Activated CD8-positive, alpha-beta T cell treated with anti-CD3 and anti-CD28 coated beads, Interleukin-2, amount 10 ng/mL, durations not matched to agents 7 days and 5 days (primary cell): ENCODE measurements around the gene SP140. TPM values are rescaled to one million over a fixed set of nuclear protein-coding genes. Genes with fewer than 3 reads are reported as not detected.

ENCODE experiments used
- ATAC-seq: fragments of 150-1000 bp; cut with Tn5 transposase; one replicate; pipeline ENCODE4 v1.10.0; 2021; ENCODE audit warnings: moderate library complexity
- CTCF ChIA-PET: fragments of 350-600 bp; sonication (Branson Sonifier 250); formaldehyde crosslinking; loops from one replicate; lab custom pipeline; 2021; ENCODE audit warnings: antibody characterized with exemption; lab: Charles Lee
- POLR2A ChIA-PET: fragments of 350-600 bp; sonication (Branson Sonifier 250); formaldehyde crosslinking; loops from one replicate; lab custom pipeline; 2021; ENCODE audit warnings: antibody characterized with exemption; lab: Charles Lee
- DNase-seq: peaks from one replicate; pipeline ENCODE4 v3.0.0-alpha.2; 2020
- H3K27ac Mint-ChIP-seq: one replicate; pipeline ENCODE4 v1.8.0; 2021; ENCODE audit warnings: mild to moderate bottlenecking, mixed read lengths
- H3K27me3 Mint-ChIP-seq: one replicate; pipeline ENCODE4 v1.8.0; 2021; ENCODE audit warnings: low read depth, mixed read lengths
- H3K36me3 Mint-ChIP-seq: one replicate; pipeline ENCODE4 v1.8.0; 2021; ENCODE audit warnings: low read depth, mixed read lengths
- H3K4me1 Mint-ChIP-seq: one replicate; pipeline ENCODE4 v1.8.0; 2021; ENCODE audit warnings: low read depth, mixed read lengths
- H3K4me3 Mint-ChIP-seq: one replicate; pipeline ENCODE4 v1.8.0; 2021; ENCODE audit warnings: mild to moderate bottlenecking, mixed read lengths
- H3K9me3 Mint-ChIP-seq: one replicate; pipeline ENCODE4 v1.8.0; 2022; ENCODE audit warnings: mixed read lengths; ENCODE audit not compliant: insufficient read depth
- total RNA-seq, 2 experiments: library from RNA; stranded (reverse); gene quantifications; one replicate each; pipeline ENCODE4 v1.2.3, GENCODE V29; 2021

Gene SP140
- total RNA-seq, 2 experiments from 2014 or later: 57.5 to 58.3 TPM

DNA sequence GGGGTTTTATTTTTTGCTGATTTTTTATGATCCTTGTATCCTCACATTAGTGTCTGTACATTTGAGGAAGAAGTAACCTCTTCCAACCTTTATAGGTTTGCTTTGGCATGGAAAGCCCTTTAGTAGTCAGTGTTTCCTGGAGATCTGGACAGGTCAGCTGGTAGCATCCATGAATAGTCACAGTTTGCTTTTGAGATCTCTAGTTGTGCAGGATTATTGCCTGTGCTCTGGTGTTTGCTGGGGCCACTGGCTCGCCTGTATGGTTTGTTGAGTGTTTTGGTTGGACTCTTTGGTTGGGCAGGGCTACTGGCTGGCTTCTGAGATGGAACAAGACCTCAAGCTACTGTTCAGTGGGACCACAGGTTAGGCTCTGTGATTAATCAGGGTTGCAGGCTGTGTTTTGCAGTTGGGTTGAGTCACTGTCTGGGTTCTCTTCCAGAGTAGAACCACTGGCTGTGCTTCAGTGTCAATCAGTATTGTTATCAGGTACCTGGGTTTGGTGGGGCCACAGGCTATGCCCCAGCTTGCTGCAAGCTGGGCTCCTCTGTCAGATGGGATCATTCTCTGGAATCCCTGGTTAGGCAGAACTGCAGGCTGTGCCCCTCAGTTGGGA is 121.5 kb downstream of the SP140 start:
- POLR2A ChIA-PET: interaction anchor here (0.8 to 2.8 kb wide), 6 partner anchors 15 to 136 kb away, joined by 3 to 16 read pairs (median 6); partner anchors contain the start of genes SP100, SP110 and SP140L
- CTCF ChIA-PET: interaction anchor here (1.2 to 1.7 kb wide), 3 partner anchors 18 to 29 kb away, joined by 4 to 10 read pairs (median 4); no protein-coding TSS in a partner anchor
- DNase-seq (no peak), ATAC-seq (no peak)
- no peaks in the 10 kb centered on the region for H3K27me3 Mint-ChIP-seq
- H3K36me3 Mint-ChIP-seq: peaks cover 92% of the 10 kb centered on the region
- peaks cover 76% of the 10 kb centered on the region for H3K4me1 Mint-ChIP-seq
- H3K9me3 Mint-ChIP-seq: peaks cover 51% of the 10 kb centered on the region
- H3K4me3 Mint-ChIP-seq: no peak overlapping the region
- H3K27ac Mint-ChIP-seq: peak overlapping the region; percentile 91

DNA sequence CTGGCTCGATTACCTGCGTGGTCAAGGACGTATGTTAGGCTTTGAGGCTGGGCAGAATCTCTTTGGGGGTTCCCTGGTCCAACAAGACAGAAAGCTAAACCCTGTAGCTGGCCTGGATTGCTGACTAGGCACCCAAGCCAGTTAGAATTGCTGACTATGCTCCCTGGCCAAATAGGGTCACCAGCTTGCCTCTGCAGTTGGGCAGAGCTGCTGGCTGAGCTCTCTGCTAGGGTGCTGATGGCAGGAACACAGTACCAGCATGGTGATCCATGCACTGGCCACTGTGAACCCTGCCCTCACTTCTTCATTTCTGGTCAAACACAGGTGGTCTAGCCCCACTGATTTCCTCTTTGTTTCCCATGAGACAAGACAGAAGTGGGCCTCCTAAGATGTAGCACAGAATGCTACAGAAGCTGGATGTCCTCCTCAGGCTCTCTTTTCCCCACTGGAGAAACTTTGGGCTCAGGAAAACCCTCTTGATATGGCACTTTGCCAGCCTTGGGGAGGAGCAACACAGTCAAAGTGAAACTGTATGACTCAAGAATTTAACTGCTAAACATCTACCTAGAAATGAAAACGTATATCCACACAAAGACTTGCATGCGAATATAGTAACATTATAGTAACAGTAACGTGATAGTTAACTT is 122.2 kb downstream of the SP140 start:
- no peaks in the 10 kb centered on the region for H3K27me3 Mint-ChIP-seq
- H3K9me3 Mint-ChIP-seq: peaks cover 44% of the 10 kb centered on the region
- H3K4me1 Mint-ChIP-seq: peaks cover 72% of the 10 kb centered on the region
- H3K27ac Mint-ChIP-seq: peak overlapping the region; percentile 91
- peak overlapping the region; percentile 61 for H3K4me3 Mint-ChIP-seq
- ChIA-PET POLR2A (interaction anchor here (1.4 to 2.8 kb wide), 4 partner anchors 14 to 128 kb away, joined by 4 to 16 read pairs (median 6); partner anchors contain the start of genes SP100 and SP110), CTCF (interaction anchor here (0.6 to 1.7 kb wide), 4 partner anchors 12 to 153 kb away, joined by 3 to 10 read pairs (median 3); no protein-coding TSS in a partner anchor)
- peak; percentile 65 for ATAC-seq
- H3K36me3 Mint-ChIP-seq: peaks cover 89% of the 10 kb centered on the region
- peak; percentile 57 for DNase-seq

DNA sequence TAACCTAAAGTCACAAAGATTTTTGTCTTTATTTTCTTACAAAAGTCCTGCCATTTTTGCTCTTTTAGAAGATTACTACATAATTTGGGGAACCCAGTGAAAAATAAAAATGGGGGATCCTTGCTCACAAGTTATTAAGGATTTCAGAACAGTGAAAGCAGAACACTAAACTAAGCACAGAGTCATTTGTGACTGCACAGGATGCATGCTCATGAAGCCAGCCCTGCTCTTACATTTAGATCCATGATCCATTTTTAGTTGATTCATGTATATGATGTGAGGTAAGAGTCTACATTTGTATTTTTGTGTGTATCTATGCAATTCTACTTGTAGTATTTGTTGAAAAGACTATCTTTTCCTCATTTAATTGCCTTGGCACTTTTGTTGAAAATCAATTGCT is 123.3 kb downstream of the SP140 start:
- ATAC-seq (peak; percentile 61), DNase-seq (peak; percentile 22)
- ChIA-PET CTCF (interaction anchor here (0.9 to 1.7 kb wide), 4 partner anchors 12 to 450 kb away, joined by 3 to 10 read pairs (median 3); no protein-coding TSS in a partner anchor), POLR2A (interaction anchor here (0.6 to 2.8 kb wide), 5 partner anchors 22 to 100 kb away, joined by 3 to 16 read pairs (median 3); partner anchors contain the start of gene SP140L)
- H3K36me3 Mint-ChIP-seq: peaks cover 82% of the 10 kb centered on the region
- peak overlapping the region; percentile 61 for H3K4me3 Mint-ChIP-seq
- H3K4me1 Mint-ChIP-seq: peaks cover 62% of the 10 kb centered on the region
- H3K27me3 Mint-ChIP-seq: no peaks in the 10 kb centered on the region
- H3K27ac Mint-ChIP-seq: peak overlapping the region; percentile 91
- peaks cover 38% of the 10 kb centered on the region for H3K9me3 Mint-ChIP-seq

DNA sequence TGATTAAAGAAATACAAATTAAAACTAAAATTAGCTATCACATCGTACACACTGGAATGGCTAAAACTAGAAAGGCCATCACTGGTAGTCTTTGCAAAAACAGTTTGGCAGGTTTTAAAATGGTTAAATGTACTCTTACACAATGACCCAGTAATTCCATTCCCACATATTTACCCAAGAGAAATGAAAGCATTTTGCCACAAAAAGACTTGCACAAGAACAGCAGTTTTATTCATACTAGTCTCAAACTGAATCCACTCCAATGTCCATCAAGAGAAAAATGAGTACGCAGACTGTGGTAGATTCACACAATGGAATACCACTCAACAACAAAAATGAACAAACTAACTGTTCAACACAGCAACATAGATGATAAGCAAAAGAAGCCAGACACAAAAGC is 130.5 kb downstream of the SP140 start:
- POLR2A ChIA-PET: no interaction called here
- DNase-seq (no peak), ATAC-seq (no peak)
- peaks cover 7% of the 10 kb centered on the region for H3K9me3 Mint-ChIP-seq
- no peaks in the 10 kb centered on the region for H3K27me3 Mint-ChIP-seq
- no peak overlapping the region for H3K4me3 Mint-ChIP-seq
- peaks cover 74% of the 10 kb centered on the region for H3K36me3 Mint-ChIP-seq
- H3K27ac Mint-ChIP-seq: no peak overlapping the region
- CTCF ChIA-PET: no interaction called here
- H3K4me1 Mint-ChIP-seq: peaks cover 17% of the 10 kb centered on the region

DNA sequence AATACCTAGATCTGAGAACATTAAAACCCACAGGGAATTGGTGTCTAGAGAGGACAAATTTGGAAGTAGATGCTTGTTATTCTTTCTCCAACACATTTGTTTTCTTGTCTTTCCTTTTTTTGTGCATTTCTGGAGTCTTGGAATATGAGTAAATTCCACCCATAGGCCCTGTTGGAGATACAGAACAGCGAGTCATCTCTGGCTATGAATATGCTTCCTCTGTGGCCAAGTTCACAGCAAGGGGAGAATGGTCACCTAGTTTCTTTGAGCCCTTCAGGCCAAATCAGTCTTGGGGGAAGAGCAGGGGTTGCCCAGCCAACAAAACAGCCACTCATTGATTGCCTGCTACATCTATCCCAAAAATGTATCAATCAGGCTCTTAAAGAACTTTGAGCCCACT is 132.8 kb downstream of the SP140 start:
- ChIA-PET CTCF (no interaction called here), POLR2A (no interaction called here)
- ATAC-seq (no peak), DNase-seq (no peak)
- H3K27me3 Mint-ChIP-seq: no peaks in the 10 kb centered on the region
- peaks cover 7% of the 10 kb centered on the region for H3K9me3 Mint-ChIP-seq
- no peak overlapping the region for H3K4me3 Mint-ChIP-seq
- H3K27ac Mint-ChIP-seq: no peak overlapping the region
- H3K36me3 Mint-ChIP-seq: peaks cover 81% of the 10 kb centered on the region
- H3K4me1 Mint-ChIP-seq: peaks cover 35% of the 10 kb centered on the region

DNA sequence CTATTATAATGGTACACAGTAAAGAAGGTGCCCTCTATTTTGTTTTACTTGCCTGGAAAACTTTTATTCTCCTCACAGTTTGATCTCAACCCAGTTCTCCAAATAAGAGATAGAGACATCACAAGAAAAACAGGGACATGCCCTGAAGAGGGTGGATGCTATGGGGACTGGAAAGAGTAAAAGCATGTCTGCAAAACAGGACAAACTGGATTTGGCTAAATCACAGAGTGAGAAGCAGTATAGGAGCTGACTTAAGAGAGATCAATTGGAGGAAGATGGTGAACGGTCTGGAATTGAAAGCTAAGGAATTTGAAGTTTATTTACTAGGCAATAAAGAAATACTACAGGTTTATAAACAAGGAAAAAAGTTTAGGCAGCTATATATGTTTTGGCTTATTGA is 134.5 kb downstream of the SP140 start:
- Mint-ChIP-seq H3K27ac (no peak overlapping the region), H3K27me3 (no peaks in the 10 kb centered on the region), H3K36me3 (peaks cover 86% of the 10 kb centered on the region), H3K4me3 (no peak overlapping the region), H3K4me1 (peaks cover 36% of the 10 kb centered on the region), H3K9me3 (peaks cover 4% of the 10 kb centered on the region)
- ATAC-seq: no peak
- ChIA-PET POLR2A (no interaction called here), CTCF (no interaction called here)
- DNase-seq: no peak

DNA sequence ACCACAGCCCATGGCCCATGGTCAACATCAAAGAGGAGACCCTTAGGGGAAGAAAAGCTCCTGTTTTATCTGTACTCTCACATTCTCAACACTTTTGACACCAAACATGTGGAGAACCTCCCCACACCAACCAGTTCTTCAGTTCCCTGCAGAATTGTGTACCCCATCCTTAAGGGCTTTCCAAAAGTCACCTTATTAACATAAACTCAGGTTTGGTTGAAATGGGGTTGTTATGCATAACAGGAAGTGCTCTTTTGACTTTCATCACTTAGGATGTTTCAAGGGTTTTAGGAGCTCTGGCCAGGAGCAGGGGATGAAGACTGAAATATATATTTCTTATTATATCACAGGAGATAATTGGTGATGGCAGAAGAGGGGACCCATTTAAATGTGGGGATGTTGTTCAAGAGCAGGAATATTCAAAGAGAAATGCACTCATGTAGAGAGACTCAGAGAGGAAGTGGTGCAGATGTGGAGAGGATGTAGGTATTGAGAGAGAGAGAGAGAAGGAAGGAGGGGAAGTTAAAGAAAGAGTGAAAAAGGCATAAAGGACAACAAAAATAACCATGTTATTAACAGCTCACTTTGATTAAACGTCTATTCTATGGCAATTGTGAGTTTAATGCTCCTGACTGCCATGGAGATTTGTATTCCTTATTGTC is 136.6 kb downstream of the SP140 start:
- H3K27ac Mint-ChIP-seq: peak overlapping the region; percentile 76
- no peaks in the 10 kb centered on the region for H3K27me3 Mint-ChIP-seq
- peaks cover 34% of the 10 kb centered on the region for H3K4me1 Mint-ChIP-seq
- peaks cover 4% of the 10 kb centered on the region for H3K9me3 Mint-ChIP-seq
- H3K4me3 Mint-ChIP-seq: peak overlapping the region; percentile 1
- H3K36me3 Mint-ChIP-seq: peaks cover 85% of the 10 kb centered on the region
- ChIA-PET POLR2A (interaction anchor here (0.5 to 1.6 kb wide), 4 partner anchors 15 to 350 kb away, joined by 3 to 7 read pairs (median 5); partner anchors contain the start of gene SP140L), CTCF (no interaction called here)
- peak; percentile 47 for ATAC-seq
- no peak for DNase-seq

Other genes with a start within 250 kb of the SP140 start
- gene SLC16A14, start 156.8 kb upstream of the SP140 start, total RNA-seq: under 1 TPM; 0.61 to 0.63 TPM
- 100 to 1,000 TPM; 128 to 135 TPM for gene SP110, start 5.8 kb upstream of the SP140 start, total RNA-seq
- gene SP140L, start 101.5 kb downstream of the SP140 start, total RNA-seq: 10 to 100 TPM; 90.5 to 96.2 TPM
- 100 to 1,000 TPM; 295 to 309 TPM for gene SP100, start 190.5 kb downstream of the SP140 start, total RNA-seq